Keratinocyte (primary cell): ENCODE data around the gene TTYH2. TPM values are rescaled to one million over a fixed set of nuclear protein-coding genes. Genes with fewer than 3 reads are reported as not detected.

Experiments
- DNase-seq: peaks from one replicate; pipeline ENCODE4 v3.0.0-alpha.2; 2011; ENCODE audit warnings: low read depth, missing footprints, low spot score
- FAIRE-seq: peaks from 2 replicates; lab custom pipeline; 2011; peaks lifted over from hg19 to GRCh38; lab: Jason Lieb, UNC
- H2AFZ ChIP-seq: 2 replicates; pipeline ENCODE4 v1.6.0; 2012; ENCODE audit warnings: low read length, control low read depth, inconsistent platforms; ENCODE audit not compliant: control insufficient read depth
- H3K27ac ChIP-seq: 2 replicates; pipeline ENCODE4 v1.5.1; 2011; ENCODE audit warnings: low read length; ENCODE audit not compliant: control insufficient read depth, insufficient read depth
- H3K27me3 ChIP-seq: 3 replicates; pipeline ENCODE4 v1.6.0; 2011; ENCODE audit warnings: low read length; ENCODE audit not compliant: control insufficient read depth, insufficient read depth; ENCODE audit errors: extremely low read depth
- H3K36me3 ChIP-seq, 2 experiments: 2 replicates in 1 of 2; 3 replicates in 1 of 2; pipeline ENCODE4 v1.5.1; 2011; ENCODE audit warnings: low read length in 2 of 2, mild to moderate bottlenecking in 1 of 2; ENCODE audit not compliant: control insufficient read depth in 2 of 2, insufficient read depth in 2 of 2; ENCODE audit errors: extremely low read depth in 1 of 2
- H3K4me1 ChIP-seq: 3 replicates; pipeline ENCODE4 v1.5.1; 2011; ENCODE audit warnings: low read length; ENCODE audit not compliant: control insufficient read depth, insufficient read depth; ENCODE audit errors: extremely low read depth
- H3K4me2 ChIP-seq: 3 replicates; pipeline ENCODE4 v1.6.0; 2011; ENCODE audit warnings: low read depth, low read length; ENCODE audit not compliant: control insufficient read depth, insufficient read depth; ENCODE audit errors: extremely low read depth
- H3K4me3 ChIP-seq, 3 experiments: fragments of 200-600 bp in 1 of 3; sonication (generic) in 1 of 3; 2 replicates in 2 of 3; 3 replicates in 1 of 3; pipeline ENCODE4 v1.5.1; 2011 to 2016; ENCODE audit warnings: low read length in 3 of 3, mild to moderate bottlenecking in 3 of 3, control low read depth in 2 of 3, inconsistent platforms in 1 of 3, low read depth in 1 of 3, mixed read lengths in 1 of 3, mixed run types in 1 of 3, moderate library complexity in 1 of 3; ENCODE audit not compliant: control insufficient read depth in 2 of 3, insufficient read depth in 2 of 3; ENCODE audit errors: extremely low read depth in 1 of 3
- H3K79me2 ChIP-seq: 2 replicates; pipeline ENCODE4 v1.6.0; 2012; ENCODE audit warnings: low read length; ENCODE audit not compliant: control insufficient read depth, insufficient read depth
- H3K9ac ChIP-seq: 3 replicates; pipeline ENCODE4 v1.6.0; 2011; ENCODE audit warnings: low read length; ENCODE audit not compliant: control insufficient read depth, insufficient read depth; ENCODE audit errors: extremely low read depth
- H3K9me1 ChIP-seq: 3 replicates; pipeline ENCODE4 v1.6.0; 2011; ENCODE audit warnings: low read length; ENCODE audit not compliant: control insufficient read depth, insufficient read depth; ENCODE audit errors: extremely low read depth
- H3K9me3 ChIP-seq: 2 replicates; pipeline ENCODE4 v1.5.1; 2012; ENCODE audit warnings: low read depth, low read length; ENCODE audit not compliant: control insufficient read depth
- H4K20me1 ChIP-seq: 3 replicates; pipeline ENCODE4 v1.6.0; 2011; ENCODE audit warnings: low read length; ENCODE audit not compliant: control insufficient read depth, insufficient read depth; ENCODE audit errors: extremely low read depth
- EZH2 ChIP-seq: IDR thresholded peaks from one replicate; pipeline ENCODE4 v1.6.1; 2012; ENCODE audit warnings: inconsistent platforms, mild to moderate bottlenecking, low read length, moderate library complexity
- dilution Hi-C: fragments of 300-500 bp; cut with MboI; formaldehyde crosslinking; loops from one replicate; pipeline ENCODE4 v1.7.0; 2020; ENCODE audit warnings: low sequenced_read_pairs; ENCODE audit not compliant: extremely low pct_ligation_motif_present
- polyA plus RNA-seq, 5 experiments: library from polyadenylated mRNA; depleted of rRNA in 3 of 5; stranded (reverse) in 3 of 5; stranded (forward) in 1 of 5; unstranded in 1 of 5; fragments of >200 nt; gene quantifications; 1 replicate in 1 of 5; 2 replicates in 3 of 5; 3 replicates in 1 of 5; pipeline versions ENCODE4 v1.2.1 to v1.2.3, GENCODE V29; 2011 to 2012; ENCODE audit warnings: missing spikeins in 2 of 5, low read depth in 1 of 5, low replicate concordance in 1 of 5
- TF ChIP-seq, protein P1 (sequence below), 3 experiments: IDR thresholded peaks in 1 of 3; conservative IDR thresholded peaks in 1 of 3; optimal IDR thresholded peaks in 1 of 3; 2 replicates in 2 of 3; 3 replicates in 1 of 3; pipeline versions ENCODE3 to v1.5.1; 2011; ENCODE audit warnings: low read length in 3 of 3, mild to moderate bottlenecking in 3 of 3, moderate library complexity in 2 of 3, control low read depth in 1 of 3, inconsistent platforms in 1 of 3; ENCODE audit not compliant: insufficient read depth in 2 of 3; ENCODE audit errors: extremely low read depth in 1 of 3

The TTYH2 gene
- polyA plus RNA-seq, 1 donor (not counting 4 experiments of a cell fraction or from before 2014, with no cell fraction given): 3.7 TPM

DNA sequence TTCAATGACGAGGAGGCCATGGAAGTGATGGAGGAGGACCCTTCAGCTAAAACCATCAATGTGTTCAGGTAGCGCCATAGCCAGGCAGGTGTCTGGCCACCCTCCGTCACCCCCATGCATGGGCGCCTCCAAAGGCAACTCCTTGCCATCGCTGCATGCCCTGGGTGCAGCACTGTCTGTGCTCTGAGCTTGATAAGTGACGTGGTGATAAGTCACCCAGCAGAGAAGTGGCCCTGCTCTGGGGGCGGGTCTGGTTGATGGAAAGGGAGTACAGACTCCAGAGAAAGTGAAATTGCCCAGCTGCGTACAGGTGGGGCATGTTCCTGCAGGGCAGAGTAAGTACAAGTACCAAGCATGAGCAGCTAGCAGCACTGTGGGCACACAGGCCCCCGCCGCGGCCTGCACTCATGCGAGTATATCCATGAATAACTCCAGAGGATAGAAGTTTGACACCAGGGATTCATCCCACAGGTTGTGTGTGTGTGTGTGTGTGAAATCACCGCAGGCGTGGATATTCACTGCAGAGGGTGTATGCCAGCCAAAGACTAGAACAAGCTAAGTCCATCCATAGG, 73.7 kb downstream of the TTYH2 start:
- FAIRE-seq: no peak
- no peaks in the 10 kb centered on the region for H3K9me1 ChIP-seq
- no peak for DNase-seq
- H2AFZ ChIP-seq: no peak overlapping the region
- H3K4me1 ChIP-seq: peaks cover 18% of the 10 kb centered on the region
- TF ChIP-seq EZH2: no peak
- TF ChIP-seq, protein P1, sequence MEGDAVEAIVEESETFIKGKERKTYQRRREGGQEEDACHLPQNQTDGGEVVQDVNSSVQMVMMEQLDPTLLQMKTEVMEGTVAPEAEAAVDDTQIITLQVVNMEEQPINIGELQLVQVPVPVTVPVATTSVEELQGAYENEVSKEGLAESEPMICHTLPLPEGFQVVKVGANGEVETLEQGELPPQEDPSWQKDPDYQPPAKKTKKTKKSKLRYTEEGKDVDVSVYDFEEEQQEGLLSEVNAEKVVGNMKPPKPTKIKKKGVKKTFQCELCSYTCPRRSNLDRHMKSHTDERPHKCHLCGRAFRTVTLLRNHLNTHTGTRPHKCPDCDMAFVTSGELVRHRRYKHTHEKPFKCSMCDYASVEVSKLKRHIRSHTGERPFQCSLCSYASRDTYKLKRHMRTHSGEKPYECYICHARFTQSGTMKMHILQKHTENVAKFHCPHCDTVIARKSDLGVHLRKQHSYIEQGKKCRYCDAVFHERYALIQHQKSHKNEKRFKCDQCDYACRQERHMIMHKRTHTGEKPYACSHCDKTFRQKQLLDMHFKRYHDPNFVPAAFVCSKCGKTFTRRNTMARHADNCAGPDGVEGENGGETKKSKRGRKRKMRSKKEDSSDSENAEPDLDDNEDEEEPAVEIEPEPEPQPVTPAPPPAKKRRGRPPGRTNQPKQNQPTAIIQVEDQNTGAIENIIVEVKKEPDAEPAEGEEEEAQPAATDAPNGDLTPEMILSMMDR (optimal IDR thresholded peaks at IDR 0.05 in 1 of 3, IDR thresholded peaks at IDR 0.05 in 1 of 3, conservative IDR thresholded peaks at IDR 0.05 in 1 of 3; ENCODE audit: extremely low read depth in 1 of 3, insufficient read depth in 2 of 3, low read length in 3 of 3): no peak
- H4K20me1 ChIP-seq: no peaks in the 10 kb centered on the region
- no peak overlapping the region for H3K9ac ChIP-seq
- no peaks in the 10 kb centered on the region for H3K79me2 ChIP-seq
- no peaks in the 10 kb centered on the region for H3K9me3 ChIP-seq
- H3K4me3 ChIP-seq: no peak overlapping the region
- H3K27me3 ChIP-seq: no peaks in the 10 kb centered on the region
- dilution Hi-C loops: no loop called here
- H3K36me3 ChIP-seq: no peaks in the 10 kb centered on the region
- H3K4me2 ChIP-seq: no peak overlapping the region
- H3K27ac ChIP-seq: no peak overlapping the region

DNA sequence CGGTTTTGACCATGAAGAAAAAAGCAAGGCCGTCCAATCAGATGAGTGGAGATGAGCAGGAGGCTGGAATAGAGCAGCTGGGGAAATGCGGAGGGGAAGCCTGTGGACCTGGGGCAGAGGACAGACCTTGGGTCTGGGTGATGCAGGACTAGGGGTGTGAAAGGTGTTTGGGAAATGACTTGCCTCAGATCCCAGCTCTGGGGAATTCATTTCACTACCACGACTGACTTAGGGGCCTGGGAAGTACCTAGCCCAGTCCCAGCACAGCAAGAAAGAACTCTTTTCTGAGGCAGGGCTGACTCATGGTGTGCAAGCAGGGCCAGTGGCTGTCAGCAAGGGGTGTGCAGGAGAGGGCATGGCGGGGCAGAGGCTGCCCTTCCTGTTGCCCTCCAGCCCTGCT, 75.4 kb downstream of the TTYH2 start:
- H3K4me1 ChIP-seq: peaks cover 13% of the 10 kb centered on the region
- no peak overlapping the region for H3K4me3 ChIP-seq
- DNase-seq (no peak), FAIRE-seq (no peak)
- TF ChIP-seq, protein P1 (optimal IDR thresholded peaks at IDR 0.05 in 1 of 3, IDR thresholded peaks at IDR 0.05 in 1 of 3, conservative IDR thresholded peaks at IDR 0.05 in 1 of 3; ENCODE audit: extremely low read depth in 1 of 3, insufficient read depth in 2 of 3, low read length in 3 of 3): no peak
- no peak for TF ChIP-seq EZH2
- H3K4me2 ChIP-seq: no peak overlapping the region
- H2AFZ ChIP-seq: no peak overlapping the region
- H3K9me1 ChIP-seq: no peaks in the 10 kb centered on the region
- no peaks in the 10 kb centered on the region for H3K27me3 ChIP-seq
- H4K20me1 ChIP-seq: no peaks in the 10 kb centered on the region
- no peaks in the 10 kb centered on the region for H3K9me3 ChIP-seq
- no peaks in the 10 kb centered on the region for H3K36me3 ChIP-seq
- H3K79me2 ChIP-seq: no peaks in the 10 kb centered on the region
- dilution Hi-C loops: no loop called here
- no peak overlapping the region for H3K9ac ChIP-seq
- H3K27ac ChIP-seq: no peak overlapping the region
